ENCODE results near the gene TPST2. TPM values are rescaled to one million over a fixed set of nuclear protein-coding genes. Genes with fewer than 3 reads are reported as not detected.
A peak's percentile ranks its signal among the peaks of the same experiment; 100 is the strongest.

The TPST2 gene
- polyA plus RNA-seq, 3 donors = 21.7 to 29.3 (median 27.6) TPM

GRCh38 chr22:26581633-26582168 lies 8.2 kb downstream of the TPST2 start:
- DNase-seq (ENCODE audit: low read depth in 3 of 3, low spot score in 2 of 3) = no peak

- no peak for DNase-seq (ENCODE audit: low read depth in 3 of 3, low spot score in 2 of 3)
Observed at GRCh38 chr22:26581026-26581425, 8.9 kb downstream of the TPST2 start.

- DNase-seq (ENCODE audit: low read depth in 3 of 3, low spot score in 2 of 3) = no peak
Observed at GRCh38 chr22:26580240-26580962, 9.5 kb downstream of the TPST2 start.

- no peak for DNase-seq (ENCODE audit: low read depth in 3 of 3, low spot score in 2 of 3)
Observed at GRCh38 chr22:26579331-26579886, 10.5 kb downstream of the TPST2 start.

DNA sequence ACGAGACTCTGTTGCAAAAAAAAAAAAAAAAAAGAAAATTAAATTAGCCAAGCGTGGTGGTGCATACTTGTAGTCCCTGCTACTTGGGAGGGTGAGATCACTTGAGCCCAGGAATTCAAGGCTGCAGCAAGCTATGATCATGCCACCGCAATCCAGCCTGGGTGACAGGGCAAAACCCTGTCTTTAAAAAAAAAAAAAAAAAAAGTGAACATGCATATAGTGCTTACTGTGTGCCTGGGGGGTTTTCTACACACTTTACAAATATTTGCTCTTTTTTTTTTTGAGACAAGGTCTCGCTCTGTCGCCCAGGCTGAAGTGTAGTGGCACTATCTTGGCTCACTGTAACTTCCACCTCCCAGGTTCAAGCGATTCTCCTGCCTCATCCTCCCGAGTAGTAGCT lies 12.9 kb downstream of the TPST2 start:
- DNase-seq (ENCODE audit: low read depth in 3 of 3, low spot score in 2 of 3) = no peak

DNA sequence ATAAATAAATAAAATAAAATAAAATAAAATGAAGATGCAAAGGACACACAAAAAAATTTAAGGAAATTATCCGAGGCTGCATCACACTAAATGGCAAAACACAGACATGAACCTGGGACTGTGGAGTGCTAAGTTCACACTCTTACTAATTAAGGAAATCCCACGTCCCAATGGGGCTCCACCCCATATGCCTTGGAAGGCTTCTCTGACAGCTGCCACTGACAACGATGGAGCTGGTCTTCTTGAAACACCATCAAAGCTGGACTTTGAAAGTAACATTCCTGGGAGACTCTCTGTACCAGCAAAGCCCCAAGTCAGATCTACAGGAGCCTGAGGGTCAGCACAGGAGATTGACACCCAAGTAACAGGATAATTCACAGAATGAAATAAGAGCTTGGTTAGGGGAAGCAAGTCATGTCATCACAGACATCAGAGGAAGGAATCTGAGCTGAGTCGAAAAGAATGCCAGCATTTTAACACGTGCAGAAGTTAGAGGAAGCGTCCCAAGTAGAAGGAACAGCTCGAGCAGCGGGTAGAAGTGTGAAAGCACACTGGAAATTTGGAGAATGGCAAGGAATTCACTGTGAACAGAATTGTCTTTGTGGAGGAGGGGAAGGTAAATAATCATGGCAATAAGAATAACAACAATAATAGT lies 13.8 kb downstream of the TPST2 start:
- no peak for DNase-seq (ENCODE audit: low read depth in 3 of 3, low spot score in 2 of 3)

DNA sequence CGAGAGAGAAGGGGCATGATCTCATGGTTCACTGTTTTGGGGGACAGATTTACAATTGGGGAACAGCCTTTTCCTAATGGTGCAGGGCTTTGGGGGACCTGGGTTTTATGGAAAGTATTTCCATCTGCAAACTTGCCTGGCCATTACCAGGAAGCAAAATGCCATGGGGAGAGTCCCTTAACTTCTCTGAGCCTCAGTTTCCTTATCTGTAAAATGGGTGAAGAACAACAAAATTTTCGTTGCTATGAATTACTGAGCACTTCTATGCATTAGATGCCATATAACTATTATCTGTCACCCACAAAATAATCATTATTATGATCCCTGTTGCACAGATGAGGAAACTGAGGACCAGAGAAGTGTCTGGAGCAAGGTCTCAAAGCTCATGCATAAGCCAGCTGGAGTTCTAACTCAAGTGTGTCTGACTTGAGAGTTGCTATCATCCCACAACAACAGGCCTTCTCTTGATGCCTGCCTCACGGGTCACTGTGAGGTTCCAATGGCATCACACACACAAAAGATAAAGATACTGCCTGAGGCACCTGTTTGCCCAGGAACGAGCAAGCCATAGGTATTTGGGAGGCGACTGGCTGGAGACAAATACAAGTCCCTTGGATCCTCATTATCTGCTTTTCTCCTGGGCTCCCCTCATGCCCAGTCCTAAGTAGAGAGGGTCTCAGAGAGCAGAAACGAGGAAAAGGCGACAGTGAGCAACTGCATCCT lies 15.8 kb downstream of the TPST2 start:
- DNase-seq (ENCODE audit: low read depth in 3 of 3, low spot score in 2 of 3) = no peak

GRCh38 chr22:26573026-26573662 lies 16.8 kb downstream of the TPST2 start:
- peak; percentile 68 to 72 (median 70) for DNase-seq (ENCODE audit: low read depth in 3 of 3, low spot score in 2 of 3)

DNA sequence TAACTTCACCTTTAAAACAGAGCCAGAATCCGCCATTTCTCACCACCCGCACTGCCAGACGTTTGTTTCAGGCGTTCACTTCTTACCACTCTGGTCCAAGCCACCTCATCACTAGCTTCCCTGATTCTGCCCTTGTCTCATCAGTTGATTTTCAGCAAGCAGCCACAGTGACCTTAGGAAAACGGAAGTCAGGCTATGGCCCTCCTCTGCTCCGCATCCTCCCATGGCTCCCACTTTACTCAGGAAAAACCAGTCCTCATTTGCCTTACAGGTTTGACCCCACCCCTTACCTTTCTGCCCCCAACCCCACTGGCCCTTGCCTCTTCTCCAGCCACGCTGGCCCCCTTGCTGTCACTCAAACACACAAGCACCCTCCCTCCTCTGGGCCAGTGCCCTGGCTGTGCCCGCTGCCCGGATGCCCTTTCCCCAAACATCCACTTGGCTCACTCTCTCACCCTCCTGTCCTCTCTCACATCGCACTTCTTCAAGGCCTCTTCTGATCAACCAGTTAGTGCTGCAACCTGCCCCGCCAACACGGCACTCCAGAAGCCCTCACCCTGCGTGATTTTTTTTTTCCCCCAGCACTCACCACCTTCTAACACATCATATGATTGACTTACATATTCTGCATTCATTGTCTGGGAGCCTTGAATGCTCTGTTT lies 18.9 kb downstream of the TPST2 start:
- DNase-seq (ENCODE audit: low read depth in 3 of 3, low spot score in 2 of 3) = no peak

- DNase-seq (ENCODE audit: low read depth in 3 of 3, low spot score in 2 of 3) = no peak
Observed at GRCh38 chr22:26570115-26570514, 19.8 kb downstream of the TPST2 start.

GRCh38 chr22:26568207-26568706 lies 21.7 kb downstream of the TPST2 start:
- no peak for DNase-seq (ENCODE audit: low read depth in 3 of 3, low spot score in 2 of 3)

DNA sequence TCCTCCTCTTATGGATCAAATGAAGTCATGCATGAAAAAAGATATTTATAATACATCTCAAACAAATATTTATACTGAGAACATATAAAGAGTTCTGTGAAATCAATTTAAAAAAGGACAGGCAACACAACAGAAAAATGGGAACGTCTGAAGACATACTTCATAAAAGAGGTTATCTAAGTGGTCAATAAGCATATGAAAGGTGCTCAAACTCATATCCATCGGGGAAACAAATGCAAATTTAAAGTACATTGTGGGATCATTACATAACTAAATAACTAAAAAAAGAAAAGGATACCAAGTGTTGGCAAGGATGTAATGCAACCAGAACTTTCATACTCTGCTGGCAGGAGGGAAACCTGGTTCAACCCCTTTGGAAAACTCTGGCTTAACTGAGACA lies 22.3 kb downstream of the TPST2 start:
- no peak for DNase-seq (ENCODE audit: low read depth in 3 of 3, low spot score in 2 of 3)

DNA sequence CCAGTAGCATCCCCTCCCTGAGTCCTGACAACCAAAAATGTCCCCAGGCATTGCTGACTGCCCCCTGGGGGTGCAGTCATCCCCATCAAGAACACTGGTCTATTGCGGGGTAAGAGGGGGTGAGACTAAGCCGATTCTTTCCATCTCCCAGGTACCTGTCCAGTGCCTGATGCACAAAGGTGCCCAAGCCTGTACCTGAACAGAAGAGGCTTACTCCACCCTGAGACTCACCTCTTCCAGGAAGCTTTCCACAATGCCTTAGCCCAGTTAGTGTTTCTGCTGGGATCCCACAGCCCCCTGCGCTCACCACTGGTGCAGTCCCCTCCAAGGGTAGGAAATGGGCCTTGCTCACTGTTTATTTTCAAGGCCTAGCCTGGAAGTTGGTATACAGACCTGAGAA lies 22.9 kb downstream of the TPST2 start:
- DNase-seq (ENCODE audit: low read depth in 3 of 3, low spot score in 2 of 3) = no peak

GRCh38 chr22:26565889-26566288 lies 24.0 kb downstream of the TPST2 start:
- no peak for DNase-seq (ENCODE audit: low read depth in 3 of 3, low spot score in 2 of 3)

GRCh38 chr22:26565181-26565580 lies 24.8 kb downstream of the TPST2 start:
- no peak for DNase-seq (ENCODE audit: low read depth in 3 of 3, low spot score in 2 of 3)

DNA sequence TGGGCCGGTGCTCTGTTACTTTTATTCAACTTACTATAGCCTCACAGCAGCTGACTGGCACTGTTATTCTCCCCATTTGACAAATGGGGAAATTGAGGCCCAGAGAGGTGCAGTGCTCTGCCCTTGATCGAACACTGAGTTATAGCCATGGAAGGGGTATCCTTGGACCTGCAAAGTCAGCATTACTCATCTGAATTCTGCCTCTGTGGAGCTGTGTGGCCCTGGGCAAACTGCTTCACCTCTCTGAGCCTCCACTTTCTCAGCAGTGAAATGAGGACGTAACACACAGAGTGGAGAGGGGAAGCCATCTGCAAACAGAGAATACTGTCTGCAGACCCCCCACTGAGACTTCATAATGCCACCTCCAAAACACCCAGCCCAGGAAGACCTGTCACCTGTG lies 25.3 kb downstream of the TPST2 start:
- no peak for DNase-seq (ENCODE audit: low read depth in 3 of 3, low spot score in 2 of 3)

DNA sequence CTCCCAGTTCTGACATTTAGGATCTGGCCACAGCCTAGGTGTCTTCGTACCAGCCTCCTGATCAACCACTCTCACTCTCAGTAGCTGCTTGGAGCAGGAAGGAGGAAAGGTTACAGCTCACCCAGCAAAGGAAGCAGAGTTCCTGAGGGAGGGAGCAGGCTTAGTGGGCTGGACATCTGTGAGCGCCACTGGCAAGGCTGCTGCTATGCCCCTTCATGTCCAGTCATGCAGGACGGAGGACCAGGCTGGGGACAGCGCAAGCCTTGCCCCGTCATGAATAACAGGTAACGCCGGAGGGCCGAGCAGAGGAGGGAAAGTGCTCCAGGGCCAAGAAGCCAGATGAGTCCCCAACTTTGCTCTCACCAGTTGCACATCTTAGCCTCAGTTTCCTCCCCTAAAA lies 25.8 kb downstream of the TPST2 start:
- no peak for DNase-seq (ENCODE audit: low read depth in 3 of 3, low spot score in 2 of 3)

DNA sequence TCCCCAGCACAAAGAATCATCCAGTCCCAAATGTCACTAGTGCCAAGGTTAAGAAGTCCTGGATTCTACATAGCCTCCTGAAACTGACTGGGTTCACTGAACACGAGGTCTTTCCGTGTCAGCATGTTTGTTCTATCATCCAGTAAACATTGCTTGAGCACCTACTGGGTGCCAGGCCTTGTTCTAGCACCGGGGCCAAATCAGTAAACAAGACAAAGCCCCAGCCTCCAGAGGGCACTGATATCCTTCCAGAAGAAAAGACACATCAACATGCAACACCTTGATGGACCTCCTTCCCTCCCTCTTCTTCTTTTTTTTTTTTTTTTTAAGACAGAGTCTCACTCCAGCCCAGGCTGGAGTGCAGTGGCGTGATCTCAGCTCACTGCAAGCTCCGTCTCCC lies 26.9 kb downstream of the TPST2 start:
- DNase-seq (ENCODE audit: low read depth in 3 of 3, low spot score in 2 of 3) = no peak

DNA sequence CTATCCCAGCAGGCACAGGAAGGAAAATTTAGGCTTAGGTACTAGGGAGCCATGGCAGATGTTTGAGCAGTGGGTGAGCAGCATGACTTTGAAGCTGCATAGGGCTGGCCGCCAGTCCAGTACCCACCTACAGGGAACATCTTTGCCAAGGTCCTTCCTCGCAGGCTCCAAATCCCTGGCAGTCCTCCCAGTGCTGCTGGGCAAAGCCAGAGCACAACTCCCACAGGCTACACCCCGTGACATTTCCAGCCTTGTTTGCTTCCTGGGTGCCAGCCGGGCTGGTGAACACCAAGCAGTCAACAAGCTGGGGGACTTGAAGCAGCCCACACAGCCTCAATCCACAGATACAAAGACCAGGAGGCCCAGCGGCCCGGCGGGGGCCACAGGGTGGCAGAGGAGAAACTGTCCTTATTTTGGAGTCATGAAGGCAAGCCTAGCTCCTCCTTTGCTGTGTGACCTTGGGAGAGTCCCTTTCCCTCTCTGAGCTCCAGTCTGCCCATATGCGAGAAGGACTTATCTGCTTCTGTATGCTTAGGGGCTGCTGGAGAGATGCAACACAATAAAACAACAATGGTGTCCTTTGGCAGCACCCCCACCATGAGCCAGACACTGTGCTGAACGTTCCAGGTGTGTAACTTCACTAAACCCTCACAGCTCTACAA lies 28.0 kb downstream of the TPST2 start:
- no peak for DNase-seq (ENCODE audit: low read depth in 3 of 3, low spot score in 2 of 3)

Measured in right renal cortex interstitium (tissue), 3 donors.